IPS DF 19.7 (cell line): ENCODE results near the gene SUMF1.

Experiments used
- DNase-seq: peaks from one replicate; pipeline ENCODE4 v3.0.0-alpha.2; 2013; ENCODE audit warnings: low read depth, low spot score

Gene SUMF1

DNA sequence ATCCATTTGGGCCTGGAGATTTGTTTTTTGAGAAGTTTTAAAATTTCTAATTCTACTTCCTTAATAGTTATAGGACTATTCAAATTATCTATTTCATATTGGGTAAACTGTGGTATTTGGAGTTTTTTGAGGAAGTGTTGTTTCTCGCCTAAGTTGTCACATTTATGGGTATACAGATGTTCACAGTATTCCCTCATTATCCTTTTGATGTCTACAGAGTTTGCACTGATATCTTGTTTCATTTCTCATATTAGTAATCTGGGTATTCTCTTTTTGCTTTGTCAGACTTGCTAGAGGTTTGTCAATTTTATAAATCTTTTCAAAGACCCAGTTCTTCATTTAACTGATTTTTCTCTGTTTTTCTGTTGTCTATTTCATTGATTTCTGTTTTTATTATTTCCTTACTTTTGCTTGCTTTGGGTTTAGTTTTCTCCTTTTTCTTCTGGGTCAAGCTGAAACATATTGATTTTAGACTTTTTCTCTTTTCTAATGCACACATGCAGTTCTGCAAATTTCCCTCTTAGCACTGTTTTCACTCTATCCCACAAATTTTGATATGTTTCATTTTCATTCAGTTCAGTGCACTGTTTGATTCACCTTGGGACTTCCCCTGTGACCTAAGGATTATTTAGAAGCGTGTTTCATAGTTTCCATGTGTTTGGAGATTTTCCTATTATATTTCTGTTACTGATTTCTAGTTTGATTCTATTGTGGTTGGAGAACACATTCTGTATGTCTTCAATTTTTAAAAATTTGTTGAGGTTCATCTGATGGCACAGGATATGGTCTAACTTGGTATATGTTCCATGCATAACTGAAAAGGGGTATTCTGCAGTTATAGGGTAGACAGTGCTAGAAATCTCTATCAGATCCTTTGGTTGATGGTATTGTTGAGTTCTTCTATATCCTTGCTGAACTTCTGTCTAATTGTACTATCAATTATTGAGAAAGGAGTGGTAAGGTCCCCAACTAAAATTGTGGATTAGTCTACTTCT lies 79.6 kb downstream of the SUMF1 start:
- no peak for DNase-seq

GRCh38 chr3:4385201-4385600 lies 81.9 kb downstream of the SUMF1 start:
- no peak for DNase-seq

DNA sequence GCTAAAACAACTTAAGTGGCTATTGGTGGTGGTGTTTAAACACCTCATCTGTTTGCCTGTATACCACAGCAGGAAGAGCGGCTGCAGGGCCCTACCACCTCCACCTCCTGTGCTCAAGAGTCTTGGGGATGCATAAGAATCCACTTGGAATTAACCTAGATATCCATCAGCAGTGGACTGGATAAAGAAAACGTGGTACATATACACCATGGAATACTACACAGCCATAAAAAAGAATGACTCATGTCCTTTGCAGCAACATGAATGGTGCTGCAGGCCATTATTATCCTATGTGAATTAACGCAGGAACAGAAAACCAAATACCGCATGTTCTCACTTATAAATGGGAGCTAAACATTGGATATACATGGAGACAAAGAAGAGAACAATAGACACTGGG lies 87.1 kb downstream of the SUMF1 start:
- DNase-seq: no peak

GRCh38 chr3:4376499-4376898 lies 90.6 kb downstream of the SUMF1 start:
- no peak for DNase-seq

DNA sequence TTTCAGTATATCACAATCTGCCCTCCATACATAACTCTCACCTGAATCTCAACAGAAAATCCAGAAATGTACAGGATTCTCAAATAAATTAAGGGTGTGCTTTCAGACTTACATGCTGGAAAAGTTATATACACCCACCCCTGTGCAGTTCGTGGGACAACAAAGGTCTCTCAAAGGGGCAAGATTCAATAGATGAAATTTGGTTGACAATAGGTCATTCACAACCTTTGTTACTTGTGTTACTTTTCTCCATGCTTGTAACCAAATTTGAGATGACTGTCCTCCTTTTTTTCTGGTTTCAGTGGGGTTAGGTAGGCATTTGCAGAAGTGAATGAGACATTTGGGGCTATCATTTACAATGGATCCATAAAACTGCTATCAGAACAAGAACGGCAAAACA lies 91.2 kb downstream of the SUMF1 start:
- no peak for DNase-seq

- DNase-seq: no peak
Measured at GRCh38 chr3:4373669-4374068, 93.4 kb downstream of the SUMF1 start.

- DNase-seq: no peak
Measured at GRCh38 chr3:4362523-4362922, 104.5 kb downstream of the SUMF1 start.

DNA sequence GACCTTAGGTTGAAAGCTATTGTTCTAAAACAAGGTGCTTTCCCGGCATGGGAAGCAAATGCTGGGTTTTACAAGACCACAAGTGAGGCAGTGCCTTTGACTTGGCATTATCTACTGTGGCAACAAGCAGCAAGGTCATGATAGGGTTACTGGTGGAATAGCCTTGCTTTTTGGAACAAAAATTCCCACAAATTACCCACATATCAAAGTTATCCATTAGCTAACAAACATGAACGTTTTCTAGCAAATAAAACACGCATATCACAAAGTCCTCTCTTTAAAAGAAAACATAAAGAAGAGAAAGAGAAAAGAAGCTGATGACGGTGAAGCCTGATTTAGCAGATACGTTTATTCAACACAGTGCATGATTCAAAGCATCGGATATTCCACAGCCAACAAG lies 106.3 kb downstream of the SUMF1 start:
- DNase-seq: no peak

- DNase-seq: no peak
Measured at GRCh38 chr3:4359805-4360502, 107.1 kb downstream of the SUMF1 start.

DNA sequence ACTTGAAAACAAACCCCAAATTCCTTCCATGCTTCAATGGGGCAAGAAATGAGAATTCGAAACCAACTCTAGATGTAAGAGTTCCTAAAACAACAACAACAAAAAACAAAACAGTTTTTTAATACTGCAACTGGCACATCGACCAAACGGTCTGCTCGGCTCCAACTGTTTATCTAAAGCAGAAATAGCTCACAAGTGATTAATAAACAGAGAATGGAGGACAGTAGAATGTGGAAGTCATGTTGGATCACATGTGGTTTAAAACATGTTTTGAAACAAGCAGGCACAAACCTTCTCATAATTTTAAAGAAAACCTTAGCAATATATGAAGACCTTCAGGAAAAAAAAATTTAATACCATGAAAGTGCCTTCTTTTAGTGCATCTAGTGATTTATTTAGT lies 108.8 kb downstream of the SUMF1 start:
- no peak for DNase-seq

GRCh38 chr3:4356546-4357410 lies 110.3 kb downstream of the SUMF1 start:
- no peak for DNase-seq

GRCh38 chr3:4356220-4356540 lies 110.9 kb downstream of the SUMF1 start:
- DNase-seq: no peak

DNA sequence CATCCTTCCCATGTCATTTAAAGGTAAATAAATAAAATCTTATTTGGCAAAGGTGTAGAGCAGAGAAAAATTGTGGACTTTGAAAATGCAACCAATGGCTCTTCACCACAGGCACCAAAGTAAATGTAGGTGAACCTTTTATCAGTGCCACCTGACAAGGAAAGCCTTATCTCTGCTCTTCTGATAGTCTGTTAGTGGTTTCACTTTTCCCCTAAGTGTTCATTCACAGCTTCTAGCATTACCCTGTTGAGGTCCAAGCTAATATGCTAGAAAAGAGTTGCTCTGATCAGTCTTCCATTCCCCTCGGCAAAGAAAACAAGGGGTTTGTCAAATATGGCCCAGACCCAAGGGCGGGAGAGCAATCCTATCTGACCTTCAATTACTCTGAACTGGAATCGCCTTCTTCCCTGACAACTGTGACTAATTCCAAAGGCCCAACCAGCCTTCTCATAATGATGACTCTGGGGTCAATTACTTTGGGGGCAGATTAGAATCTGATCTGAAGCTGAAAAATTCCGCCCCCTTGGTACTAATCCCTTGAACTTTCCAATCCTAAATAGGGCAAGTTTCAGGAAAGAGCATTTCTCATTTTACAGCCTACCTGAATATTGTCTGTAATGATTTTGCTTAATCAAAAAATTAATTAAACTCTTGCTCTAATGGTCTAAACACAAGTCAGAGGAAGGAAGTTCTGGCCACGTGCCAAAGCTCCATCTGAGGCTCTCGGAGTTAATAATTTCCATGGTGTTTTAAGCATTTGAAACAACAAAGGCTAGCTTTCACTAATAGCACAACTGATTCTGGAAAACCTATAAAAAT lies 111.5 kb downstream of the SUMF1 start:
- no peak for DNase-seq

GRCh38 chr3:4351872-4352271 lies 115.2 kb downstream of the SUMF1 start:
- DNase-seq: no peak

GRCh38 chr3:4351164-4351855 lies 115.8 kb downstream of the SUMF1 start:
- DNase-seq: no peak

DNA sequence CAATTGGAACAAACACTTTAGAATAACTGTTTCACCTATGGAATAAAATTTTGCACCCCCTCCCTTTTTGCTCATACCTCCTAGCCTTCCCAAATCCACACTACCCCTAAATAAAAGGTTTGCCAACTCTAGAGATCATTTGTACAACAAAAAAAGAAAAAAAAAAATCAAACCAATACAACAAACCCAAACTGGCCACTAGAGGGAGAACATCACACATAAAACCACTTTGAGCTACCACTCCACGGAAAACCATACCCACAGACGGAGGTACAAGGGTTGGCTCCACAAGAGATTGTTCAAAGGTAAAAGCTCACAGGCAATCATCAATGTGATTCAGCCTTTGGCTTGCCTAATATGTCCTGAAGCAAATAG lies 116.3 kb downstream of the SUMF1 start:
- DNase-seq: no peak

DNA sequence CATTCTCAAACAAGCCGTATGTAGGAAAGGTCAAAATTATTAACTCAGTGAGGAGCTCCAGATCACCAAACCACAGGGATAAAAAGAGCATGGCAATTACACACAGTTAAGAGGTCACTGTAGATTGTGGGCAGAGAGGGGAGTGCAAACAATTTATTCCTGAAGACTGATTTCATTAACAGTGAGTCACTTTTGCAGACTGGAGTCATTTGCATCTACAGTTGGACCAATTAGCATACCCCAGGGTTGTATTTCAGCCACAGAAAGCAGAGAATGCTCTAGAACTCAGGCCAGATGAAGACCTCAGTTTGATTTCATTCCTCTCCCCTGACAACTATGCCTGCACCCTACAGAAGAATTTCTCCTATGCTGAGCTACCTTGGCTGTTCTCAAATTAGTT lies 123.8 kb downstream of the SUMF1 start:
- no peak for DNase-seq

DNA sequence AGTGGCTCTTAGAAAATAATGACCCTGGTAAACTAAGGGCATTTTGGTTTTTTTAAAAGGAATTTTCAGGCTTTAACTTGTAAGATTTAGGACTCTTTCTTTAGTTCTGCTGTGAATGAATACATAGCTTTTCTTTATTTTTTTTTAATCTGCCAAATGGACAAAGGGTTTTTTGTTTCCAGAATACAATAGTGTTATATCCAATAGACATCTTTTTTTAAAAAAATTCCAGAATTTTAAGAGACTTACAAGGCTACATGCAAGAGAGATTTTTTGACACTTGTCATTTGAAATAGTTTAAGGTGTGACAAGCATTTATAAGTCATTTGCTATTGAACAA lies 125.8 kb downstream of the SUMF1 start:
- no peak for DNase-seq

DNA sequence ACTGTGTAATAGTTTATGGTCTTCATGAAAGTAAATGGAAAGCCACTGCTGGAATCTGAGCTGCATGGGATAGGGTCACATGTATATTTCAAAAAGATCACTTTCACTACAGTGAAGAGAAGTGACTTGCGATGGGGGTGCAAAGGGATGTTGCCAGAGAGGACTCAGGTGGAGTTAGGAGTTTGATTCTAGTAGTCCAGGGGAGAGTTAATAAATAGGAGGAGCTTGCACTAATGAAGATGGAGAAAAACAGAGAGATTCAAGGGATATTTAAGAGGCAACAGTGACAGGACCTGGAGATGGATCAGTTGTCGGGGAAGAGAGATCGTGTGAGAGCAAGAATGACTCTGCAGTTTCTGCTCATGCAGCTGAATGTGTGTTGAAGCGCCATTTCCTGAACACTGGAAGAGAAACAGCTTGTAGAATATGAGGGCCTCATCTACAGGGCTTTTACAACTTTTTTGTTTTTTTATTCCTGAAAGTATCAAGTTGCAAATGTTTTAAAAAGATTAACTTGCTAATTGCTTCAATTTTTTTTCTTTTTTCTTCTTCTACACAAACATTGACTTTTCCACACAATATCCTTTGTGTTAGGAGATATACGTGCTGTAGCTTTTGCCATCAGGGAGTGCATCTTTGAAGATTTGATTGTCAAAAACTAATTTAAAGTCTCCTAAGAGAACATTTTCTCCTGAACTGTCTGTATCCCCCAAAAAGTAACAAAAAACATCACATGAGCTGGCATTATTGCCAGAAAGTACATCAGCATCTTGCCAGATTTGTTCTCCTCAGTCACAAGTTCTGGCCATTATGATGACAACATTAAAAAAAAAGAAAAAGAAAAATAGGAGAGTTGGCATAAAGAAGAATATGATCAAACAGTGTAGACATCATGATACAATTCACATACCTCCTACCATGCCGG lies 126.4 kb downstream of the SUMF1 start:
- DNase-seq: no peak

GRCh38 chr3:4340077-4340410 lies 127.0 kb downstream of the SUMF1 start:
- DNase-seq: no peak
